ENCODE data around the gene SPG11. TPM values are rescaled to one million over a fixed set of nuclear protein-coding genes. Genes with fewer than 3 reads are reported as not detected.

Gene SPG11
- total and polyA plus RNA-seq, 2 of the 13 experiments (the other 11 are each of a cell fraction or from before 2014, with no cell fraction given): 31.5 to 40.7 TPM

- TF ChIP-seq ZNF800 (CRISPR knock-in tag; IDR thresholded peaks at IDR 0.05) (no peak), MLX (CRISPR knock-in tag; IDR thresholded peaks at IDR 0.05) (no peak), ZBTB44 (CRISPR knock-in tag; IDR thresholded peaks at IDR 0.05) (no peak), ZNF704 (CRISPR knock-in tag; IDR thresholded peaks at IDR 0.05; ENCODE audit: borderline replicate concordance) (peak; percentile 87; the same call in 1 of the 2 replicates), KMT2A (CRISPR knock-in tag; IDR thresholded peaks at IDR 0.05) (peak; percentile 46), ZNF180 (CRISPR knock-in tag; IDR thresholded peaks at IDR 0.05; ENCODE audit: borderline replicate concordance, low read depth) (no peak), E2F1 (CRISPR knock-in tag; IDR thresholded peaks at IDR 0.05) (no peak), SAP130 (CRISPR knock-in tag; IDR thresholded peaks at IDR 0.05; ENCODE audit: low read depth) (peak; percentile 78), ZNF773 (CRISPR knock-in tag; IDR thresholded peaks at IDR 0.05; ENCODE audit: borderline replicate concordance) (peak; percentile 42; the same call in 1 of the 2 replicates), ZNF17 (CRISPR knock-in tag; IDR thresholded peaks at IDR 0.05) (no peak), MTERF4 (CRISPR knock-in tag; IDR thresholded peaks at IDR 0.05) (no peak), RELA (CRISPR knock-in tag; IDR thresholded peaks at IDR 0.05) (no peak), POLR2AphosphoS2 (IDR thresholded peaks at IDR 0.05; ENCODE audit: low read depth, low read length) (no peak), HMG20B (CRISPR knock-in tag; conservative IDR thresholded peaks at IDR 0.05) (0 out of 2 replicates have a peak, but pooled peaks have one; percentile 23), NAIF1 (CRISPR knock-in tag; IDR thresholded peaks at IDR 0.05; ENCODE audit: borderline replicate concordance) (no peak), FLYWCH1 (CRISPR knock-in tag; IDR thresholded peaks at IDR 0.05) (0 out of 2 replicates have a peak, but pooled peaks have one; percentile 40), ZNF572 (CRISPR knock-in tag; IDR thresholded peaks at IDR 0.05) (no peak), ARHGAP35 (CRISPR knock-in tag; IDR thresholded peaks at IDR 0.05; ENCODE audit: borderline replicate concordance) (no peak), ZNF335 (CRISPR knock-in tag; IDR thresholded peaks at IDR 0.05) (0 out of 2 replicates have a peak, but pooled peaks have one; percentile 21), NFYC (CRISPR knock-in tag; IDR thresholded peaks at IDR 0.05) (0 out of 2 replicates have a peak, but pooled peaks have one; percentile 14), EED (CRISPR knock-in tag; IDR thresholded peaks at IDR 0.05) (peak; percentile 39)
Observed at GRCh38 chr15:44536962-44537734, 126.3 kb downstream of the SPG11 start, which contains the start of gene EIF3J (continued).
